ENCODE data around the gene CASZ1.

DNA sequence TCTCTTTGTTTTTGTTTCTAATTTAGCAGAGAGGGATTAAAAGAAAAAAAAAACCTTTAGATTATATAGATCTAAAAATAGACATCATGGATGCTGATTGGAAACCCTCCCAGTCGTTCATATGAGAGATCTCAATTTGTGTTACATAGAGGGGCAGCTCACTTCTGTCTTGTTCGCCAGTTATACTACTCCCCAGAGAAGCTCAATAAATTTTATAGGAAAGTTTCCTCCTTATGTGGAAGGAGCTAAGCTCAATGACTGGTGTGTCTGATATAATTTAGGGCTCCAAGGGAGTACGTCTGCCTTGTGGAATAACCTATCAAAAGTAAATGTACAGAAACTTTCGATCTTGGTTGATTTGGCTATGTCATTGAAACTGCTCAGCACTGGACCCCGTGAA, 204.1 kb downstream of the CASZ1 start:
- no peak for TF ChIP-seq CTCF (IDR thresholded peaks at IDR 0.05)
- no peak for TF ChIP-seq POLR2A (IDR thresholded peaks at IDR 0.05)
- TF ChIP-seq EP300 (IDR thresholded peaks at IDR 0.05), result no peak
